H7 (cell line): ENCODE data around the gene RBPJL. TPM values are rescaled to one million over a fixed set of nuclear protein-coding genes. Genes with fewer than 3 reads are reported as not detected.
A peak's percentile ranks its signal among the peaks of the same experiment; 100 is the strongest.
"Not testable (repeated sequence)": the region's sequence is repeated elsewhere in the genome, so short reads cannot be mapped to it uniquely, and the experiment has no call there.

Source experiments
- DNase-seq: peaks from one replicate; pipeline ENCODE4 v3.0.0; 2012
- H3K27me3 ChIP-seq: 2 replicates; pipeline ENCODE4 v1.6.0; 2011; ENCODE audit warnings: mild to moderate bottlenecking, low read length; ENCODE audit not compliant: control insufficient read depth, insufficient read depth
- H3K36me3 ChIP-seq: replicated peaks from 2 replicates; pipeline ENCODE4 v1.5.1; 2011; ENCODE audit warnings: low read length; ENCODE audit not compliant: control insufficient read depth, insufficient read depth
- H3K4me3 ChIP-seq: 2 replicates; pipeline ENCODE4 v1.5.1; 2011; ENCODE audit warnings: low read depth, mild to moderate bottlenecking, control low read depth, low read length, moderate library complexity; ENCODE audit not compliant: insufficient read depth
- total RNA-seq: library from RNA; depleted of rRNA; stranded (reverse); fragments of >200 nt; shearing (Covaris generic); gene quantifications from 2 replicates; pipeline ENCODE4 v1.2.3, GENCODE V29; 2014

The RBPJL gene
- total RNA-seq, 1 experiment from 2014 or later = not detected

- DNase-seq = peak; percentile 93
- H3K27me3 ChIP-seq = no peaks in the 10 kb centered on the region
- H3K36me3 ChIP-seq = no peaks in the 10 kb centered on the region
- peak within 1 kb of the TSS; percentile 68 for H3K4me3 ChIP-seq
Measured at GRCh38 chr20:45347936-45348778, 41.5 kb downstream of the RBPJL start, which contains the start of gene SDC4. TSS of gene SDC4 (minus strand) at chr20:45348424. CDS start at chr20:45348384, 40 bp downstream.

GRCh38 chr20:45350217-45350616 lies 43.6 kb downstream of the RBPJL start:
- Histone ChIP-seq H3K4me3 (no peak overlapping the region), H3K27me3 (no peaks in the 10 kb centered on the region), H3K36me3 (no peaks in the 10 kb centered on the region)
- DNase-seq = no peak

GRCh38 chr20:45350795-45351194 lies 44.2 kb downstream of the RBPJL start:
- not testable (repeated sequence) for H3K4me3 ChIP-seq, H3K36me3 ChIP-seq, DNase-seq, H3K27me3 ChIP-seq

GRCh38 chr20:45352729-45353128 lies 46.1 kb downstream of the RBPJL start:
- Histone ChIP-seq H3K36me3 (no peaks in the 10 kb centered on the region), H3K4me3 (no peak overlapping the region)

GRCh38 chr20:45353746-45354145 lies 47.1 kb downstream of the RBPJL start:
- H3K4me3 ChIP-seq = no peak overlapping the region
- H3K36me3 ChIP-seq = no peaks in the 10 kb centered on the region
- peak; percentile 40 for DNase-seq
- no peaks in the 10 kb centered on the region for H3K27me3 ChIP-seq

More at GRCh38 chr20:45352729-45353128, 46.1 kb downstream of the RBPJL start:
- no peaks in the 10 kb centered on the region for H3K27me3 ChIP-seq
- no peak for DNase-seq

- H3K36me3 ChIP-seq = no peaks in the 10 kb centered on the region
- no peak overlapping the region for H3K4me3 ChIP-seq
- no peak for DNase-seq
- no peaks in the 10 kb centered on the region for H3K27me3 ChIP-seq
Measured at GRCh38 chr20:45354423-45355208, 48.0 kb downstream of the RBPJL start.

- DNase-seq = no peak
- no peaks in the 10 kb centered on the region for H3K27me3 ChIP-seq
- H3K36me3 ChIP-seq = no peaks in the 10 kb centered on the region
- no peak overlapping the region for H3K4me3 ChIP-seq
Measured at GRCh38 chr20:45355209-45356084, 48.8 kb downstream of the RBPJL start.

- Histone ChIP-seq H3K27me3 (no peaks in the 10 kb centered on the region), H3K4me3 (no peak overlapping the region), H3K36me3 (no peaks in the 10 kb centered on the region)
- no peak for DNase-seq
Measured at GRCh38 chr20:45358282-45359068, 51.8 kb downstream of the RBPJL start.

GRCh38 chr20:45359069-45359405 lies 52.4 kb downstream of the RBPJL start:
- Histone ChIP-seq H3K4me3 (no peak overlapping the region), H3K36me3 (no peaks in the 10 kb centered on the region), H3K27me3 (no peaks in the 10 kb centered on the region)
- DNase-seq = no peak

- Histone ChIP-seq H3K36me3 (no peaks in the 10 kb centered on the region), H3K4me3 (no peak overlapping the region), H3K27me3 (no peaks in the 10 kb centered on the region)
- DNase-seq = no peak
Measured at GRCh38 chr20:45359406-45360148, 52.9 kb downstream of the RBPJL start.

- DNase-seq = no peak
- H3K4me3 ChIP-seq = no peak overlapping the region
- H3K27me3 ChIP-seq = no peaks in the 10 kb centered on the region
- peaks cover 2% of the 10 kb centered on the region; the same call in 1 of the 2 replicates for H3K36me3 ChIP-seq
Measured at GRCh38 chr20:45361793-45362192, 55.2 kb downstream of the RBPJL start.

GRCh38 chr20:45362804-45363610 lies 56.4 kb downstream of the RBPJL start, which contains the start of gene SYS1:
TSS of gene SYS1 (plus strand) at chr20:45363156. CDS start at chr20:45363532, 376 bp downstream.
- peak; percentile 98 for DNase-seq
- peaks cover 2% of the 10 kb centered on the region; the same call in 1 of the 2 replicates for H3K36me3 ChIP-seq
- no peaks in the 10 kb centered on the region for H3K27me3 ChIP-seq
- peak within 1 kb of the TSS; percentile 81 for H3K4me3 ChIP-seq
